Measurements from ENCODE around the gene COL18A1.

DNA sequence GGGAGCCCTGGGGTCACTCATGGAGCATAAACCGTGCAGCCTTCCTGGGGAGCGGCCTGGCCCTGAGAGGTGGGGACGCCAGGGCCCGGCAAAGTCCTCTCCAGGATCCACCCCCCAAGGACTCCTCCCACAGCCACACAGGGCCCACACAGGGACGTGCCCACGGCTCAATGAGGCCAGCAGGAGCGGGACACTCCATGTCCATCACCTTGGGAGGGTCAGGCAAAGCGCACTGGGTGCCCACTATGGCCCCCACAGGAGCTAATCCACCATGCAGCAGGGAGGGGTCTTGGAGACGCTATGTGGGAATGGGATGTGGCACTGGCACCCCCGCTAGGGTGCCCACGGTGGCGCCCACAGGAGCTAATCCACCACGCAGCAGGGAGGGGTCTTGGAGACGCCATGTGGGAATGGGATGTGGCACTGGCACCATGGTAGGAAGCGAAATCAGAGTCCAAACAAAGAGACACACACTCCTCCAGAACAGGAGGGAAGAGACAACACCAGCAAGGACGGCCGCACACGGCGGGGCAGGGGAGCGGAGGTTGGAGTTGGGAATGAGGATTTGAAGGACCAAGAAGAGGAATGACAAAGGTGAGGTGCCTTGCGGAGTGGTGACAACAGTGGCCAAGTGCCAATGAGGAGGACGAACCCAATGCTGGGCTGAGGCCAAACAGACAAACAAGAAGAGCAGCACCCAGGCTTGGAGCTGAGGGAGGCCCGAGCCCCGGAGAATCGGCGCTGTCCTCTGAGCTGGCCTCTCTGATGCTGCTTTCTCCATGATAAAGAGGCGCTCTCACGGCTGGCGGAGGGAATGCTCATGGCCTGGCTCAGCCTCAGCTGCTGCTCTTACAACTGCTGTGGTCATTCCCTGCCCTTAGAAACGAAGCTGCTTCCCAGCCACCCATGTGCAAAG is 155.4 kb downstream of the COL18A1 start:
- TF ChIP-seq, protein P1, sequence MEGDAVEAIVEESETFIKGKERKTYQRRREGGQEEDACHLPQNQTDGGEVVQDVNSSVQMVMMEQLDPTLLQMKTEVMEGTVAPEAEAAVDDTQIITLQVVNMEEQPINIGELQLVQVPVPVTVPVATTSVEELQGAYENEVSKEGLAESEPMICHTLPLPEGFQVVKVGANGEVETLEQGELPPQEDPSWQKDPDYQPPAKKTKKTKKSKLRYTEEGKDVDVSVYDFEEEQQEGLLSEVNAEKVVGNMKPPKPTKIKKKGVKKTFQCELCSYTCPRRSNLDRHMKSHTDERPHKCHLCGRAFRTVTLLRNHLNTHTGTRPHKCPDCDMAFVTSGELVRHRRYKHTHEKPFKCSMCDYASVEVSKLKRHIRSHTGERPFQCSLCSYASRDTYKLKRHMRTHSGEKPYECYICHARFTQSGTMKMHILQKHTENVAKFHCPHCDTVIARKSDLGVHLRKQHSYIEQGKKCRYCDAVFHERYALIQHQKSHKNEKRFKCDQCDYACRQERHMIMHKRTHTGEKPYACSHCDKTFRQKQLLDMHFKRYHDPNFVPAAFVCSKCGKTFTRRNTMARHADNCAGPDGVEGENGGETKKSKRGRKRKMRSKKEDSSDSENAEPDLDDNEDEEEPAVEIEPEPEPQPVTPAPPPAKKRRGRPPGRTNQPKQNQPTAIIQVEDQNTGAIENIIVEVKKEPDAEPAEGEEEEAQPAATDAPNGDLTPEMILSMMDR (IDR thresholded peaks at IDR 0.05), result no peak
- no peak for TF ChIP-seq POLR2A (IDR thresholded peaks at IDR 0.05; ENCODE audit: low read length)
- TF ChIP-seq MAFK (IDR thresholded peaks at IDR 0.05; ENCODE audit: partially characterized antibody), result no peak
- no peak for TF ChIP-seq SREBF2 (IDR thresholded peaks at IDR 0.05)
- no peak for TF ChIP-seq EP300 (IDR thresholded peaks at IDR 0.05)
- no peak for TF ChIP-seq CBX8 (IDR thresholded peaks at IDR 0.05)
- no peak for TF ChIP-seq KDM1A (IDR thresholded peaks at IDR 0.05; ENCODE audit: low read depth)
- TF ChIP-seq, protein P2, sequence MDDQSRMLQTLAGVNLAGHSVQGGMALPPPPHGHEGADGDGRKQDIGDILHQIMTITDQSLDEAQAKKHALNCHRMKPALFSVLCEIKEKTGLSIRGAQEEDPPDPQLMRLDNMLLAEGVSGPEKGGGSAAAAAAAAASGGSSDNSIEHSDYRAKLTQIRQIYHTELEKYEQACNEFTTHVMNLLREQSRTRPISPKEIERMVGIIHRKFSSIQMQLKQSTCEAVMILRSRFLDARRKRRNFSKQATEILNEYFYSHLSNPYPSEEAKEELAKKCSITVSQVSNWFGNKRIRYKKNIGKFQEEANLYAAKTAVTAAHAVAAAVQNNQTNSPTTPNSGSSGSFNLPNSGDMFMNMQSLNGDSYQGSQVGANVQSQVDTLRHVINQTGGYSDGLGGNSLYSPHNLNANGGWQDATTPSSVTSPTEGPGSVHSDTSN (IDR thresholded peaks at IDR 0.05), result no peak
- TF ChIP-seq, protein P3, sequence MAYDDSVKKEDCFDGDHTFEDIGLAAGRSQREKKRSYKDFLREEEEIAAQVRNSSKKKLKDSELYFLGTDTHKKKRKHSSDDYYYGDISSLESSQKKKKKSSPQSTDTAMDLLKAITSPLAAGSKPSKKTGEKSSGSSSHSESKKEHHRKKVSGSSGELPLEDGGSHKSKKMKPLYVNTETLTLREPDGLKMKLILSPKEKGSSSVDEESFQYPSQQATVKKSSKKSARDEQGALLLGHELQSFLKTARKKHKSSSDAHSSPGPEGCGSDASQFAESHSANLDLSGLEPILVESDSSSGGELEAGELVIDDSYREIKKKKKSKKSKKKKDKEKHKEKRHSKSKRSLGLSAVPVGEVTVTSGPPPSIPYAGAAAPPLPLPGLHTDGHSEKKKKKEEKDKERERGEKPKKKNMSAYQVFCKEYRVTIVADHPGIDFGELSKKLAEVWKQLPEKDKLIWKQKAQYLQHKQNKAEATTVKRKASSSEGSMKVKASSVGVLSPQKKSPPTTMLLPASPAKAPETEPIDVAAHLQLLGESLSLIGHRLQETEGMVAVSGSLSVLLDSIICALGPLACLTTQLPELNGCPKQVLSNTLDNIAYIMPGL (CRISPR knock-in tag; IDR thresholded peaks at IDR 0.05; ENCODE audit: borderline replicate concordance), result no peak
- TF ChIP-seq BHLHE40 (IDR thresholded peaks at IDR 0.05; ENCODE audit: low read depth, low read length), result no peak
- TF ChIP-seq CHD2 (IDR thresholded peaks at IDR 0.05; ENCODE audit: low read length, partially characterized antibody), result no peak

All from A549 (cell line).